ENCODE data around the gene STEAP2.

Gene STEAP2

GRCh38 chr7:90194911-90195809 lies 16.4 kb upstream of the STEAP2 start:
- no peak for DNase-seq

- DNase-seq = no peak
Observed at GRCh38 chr7:90201500-90202195, 9.9 kb upstream of the STEAP2 start.

- no peak for DNase-seq
Observed at GRCh38 chr7:90207956-90208355, 3.6 kb upstream of the STEAP2 start.

DNA sequence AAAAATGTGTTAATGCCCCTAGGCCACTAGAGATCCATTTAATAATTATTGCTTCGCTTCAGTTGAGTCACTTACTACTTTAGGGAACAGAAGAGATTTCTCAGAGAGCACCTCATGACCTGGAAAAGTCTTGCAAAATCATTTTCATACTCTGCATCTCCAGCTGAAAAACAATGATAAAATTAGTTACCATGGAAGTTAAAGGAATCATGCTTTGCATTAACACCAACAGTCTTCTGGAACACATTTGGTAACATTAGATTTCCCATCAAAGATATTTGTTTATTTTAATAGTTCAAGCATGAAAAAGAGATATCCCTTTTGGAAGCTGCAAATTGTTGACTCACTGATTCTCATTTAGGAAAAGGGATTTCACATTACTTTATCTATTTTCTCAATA lies 1.8 kb upstream of the STEAP2 start:
- DNase-seq = no peak

DNA sequence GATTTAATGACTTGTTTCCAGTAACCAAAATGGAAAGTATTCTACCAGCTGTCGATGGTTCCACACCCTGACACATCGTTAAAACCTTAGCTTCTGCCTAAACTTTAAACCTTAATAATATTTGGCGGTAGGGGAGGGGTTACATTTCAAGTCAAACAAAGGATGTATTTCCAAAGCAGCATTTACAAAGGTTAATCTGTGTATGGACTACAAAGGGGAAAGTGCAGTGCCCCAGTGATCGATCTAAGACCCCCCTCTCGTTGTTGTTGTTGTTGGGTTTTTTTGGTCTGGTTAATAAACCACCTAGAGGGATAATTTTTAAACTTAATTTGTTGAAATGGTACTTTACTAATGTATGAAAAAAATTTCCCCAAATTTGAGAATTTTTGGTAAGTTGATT lies 1.1 kb upstream of the STEAP2 start:
- DNase-seq = no peak

DNA sequence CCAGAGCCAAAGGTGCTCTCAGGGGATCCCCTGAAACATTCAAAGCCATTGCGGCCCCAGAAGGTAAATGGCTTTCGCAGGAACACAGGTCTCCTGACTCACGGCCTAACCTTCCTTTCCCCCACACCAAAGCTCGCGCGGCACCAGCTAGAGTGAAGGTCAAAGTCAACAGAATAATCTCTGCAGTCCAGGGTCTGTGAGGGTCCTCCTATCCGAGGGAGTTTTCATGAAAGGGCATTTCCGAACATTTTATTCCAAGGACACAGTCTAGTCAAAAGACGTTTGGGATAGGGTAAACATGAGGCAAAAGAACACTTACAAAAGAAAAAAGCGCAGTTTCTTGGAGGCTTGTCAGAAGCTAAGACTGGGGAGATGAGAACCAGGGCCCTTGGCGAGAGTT lies 559 bp upstream of the STEAP2 start:
- no peak for DNase-seq

DNA sequence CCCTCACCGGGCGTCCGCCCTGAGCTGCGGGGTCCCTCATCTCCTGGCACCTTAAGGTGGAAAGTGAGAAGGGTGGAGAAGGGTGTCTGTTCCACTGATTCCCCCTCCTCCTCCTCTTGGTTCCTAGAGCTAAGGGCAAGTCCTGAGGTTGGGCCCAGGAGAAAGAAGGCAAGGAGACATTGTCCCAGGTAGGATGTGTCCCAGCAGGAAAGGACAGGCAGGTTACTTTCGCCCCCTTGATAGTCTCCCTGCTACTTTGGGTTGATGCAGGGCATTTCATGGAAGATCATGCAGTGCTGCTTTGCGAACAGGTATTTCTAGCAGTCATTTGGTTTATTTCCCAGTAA lies 582 bp downstream of the STEAP2 start:
- DNase-seq = no peak

GRCh38 chr7:90213521-90213920 lies 2.0 kb downstream of the STEAP2 start:
- no peak for DNase-seq

GRCh38 chr7:90216080-90216674 lies 4.6 kb downstream of the STEAP2 start:
- DNase-seq = no peak

DNA sequence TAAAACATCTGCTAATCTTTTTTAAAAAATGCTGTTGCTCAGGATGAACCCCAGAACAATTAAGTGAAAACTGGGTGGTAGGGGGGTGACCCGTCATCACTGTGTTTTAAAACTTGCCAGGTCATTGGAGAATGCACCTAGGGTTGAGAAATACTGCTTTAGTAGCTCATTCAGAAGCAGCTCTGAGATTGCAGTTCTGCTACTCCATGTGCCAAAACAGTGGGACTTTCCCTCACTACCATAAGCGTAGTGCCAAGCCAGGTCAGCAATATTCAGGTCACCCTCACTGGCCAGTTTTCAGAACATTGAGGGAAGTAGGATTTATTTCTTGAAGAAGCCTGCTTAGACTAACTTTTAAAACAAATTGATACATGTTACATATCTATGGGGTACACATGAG lies 5.2 kb downstream of the STEAP2 start:
- no peak for DNase-seq

DNA sequence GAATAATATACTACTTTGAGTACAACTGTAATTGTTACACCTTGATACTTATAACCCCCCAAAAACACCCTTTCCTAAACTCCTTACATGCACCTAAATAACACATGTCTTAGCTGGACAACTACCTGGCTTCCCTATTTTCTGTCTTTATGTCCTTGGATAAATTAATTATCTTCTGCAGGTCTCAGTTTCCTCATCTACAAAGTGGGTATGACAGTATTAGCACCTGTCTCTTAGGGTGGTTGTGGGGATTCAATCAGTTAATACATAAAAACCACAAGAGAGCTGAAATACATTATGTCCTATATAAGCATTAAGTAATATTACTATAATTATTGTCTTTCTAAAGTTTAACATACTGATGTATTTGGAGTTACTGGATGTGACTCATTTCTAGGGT lies 10.8 kb downstream of the STEAP2 start:
- DNase-seq = no peak

DNA sequence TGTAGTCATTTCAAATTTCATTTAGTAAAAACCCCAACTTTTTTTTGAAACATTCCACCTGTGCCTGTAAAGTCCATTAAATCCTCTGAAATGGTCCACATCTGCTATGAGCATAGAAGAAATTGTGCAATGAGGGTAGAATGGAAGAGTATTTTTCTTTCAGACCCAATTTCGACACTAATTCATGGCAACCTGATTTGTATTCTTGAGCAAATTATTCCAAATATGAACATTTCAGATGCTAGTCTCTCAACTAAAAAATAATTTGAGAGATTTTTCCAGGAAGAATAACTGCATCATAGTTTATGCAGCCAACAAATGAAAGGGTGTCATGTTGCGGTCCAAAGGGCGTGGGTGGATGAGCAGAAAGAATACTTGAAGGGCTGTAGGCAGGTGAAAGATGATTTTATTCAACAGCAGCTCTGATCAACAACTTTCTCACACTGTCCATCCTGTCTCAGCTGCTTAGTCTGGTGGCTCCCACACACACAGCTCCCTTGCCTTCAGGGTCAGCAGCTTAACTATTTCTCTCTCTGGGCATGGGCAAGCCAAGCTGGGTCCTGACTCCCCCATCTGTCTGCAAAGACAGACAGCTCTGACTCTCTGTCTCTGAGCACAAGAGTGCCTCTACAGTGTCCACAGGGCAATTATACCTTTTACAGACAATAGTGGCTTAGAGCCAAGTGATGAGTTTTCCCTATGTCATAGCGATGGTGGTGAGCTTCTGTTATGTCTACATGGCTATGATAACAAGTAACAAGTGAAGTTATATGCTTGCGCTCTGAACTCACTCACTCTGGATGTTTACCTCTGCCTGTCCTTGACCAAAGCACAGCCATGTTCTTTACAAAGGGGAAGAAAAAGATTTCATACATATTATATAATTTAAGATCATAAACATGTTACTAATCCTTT lies 11.5 kb downstream of the STEAP2 start:
- DNase-seq = no peak

GRCh38 chr7:90224195-90224594 lies 12.7 kb downstream of the STEAP2 start:
- no peak for DNase-seq

- no peak for DNase-seq
Observed at GRCh38 chr7:90225181-90225580, 13.6 kb downstream of the STEAP2 start.

- no peak for DNase-seq
Observed at GRCh38 chr7:90225601-90226000, 14.1 kb downstream of the STEAP2 start.

GRCh38 chr7:90227259-90227658 lies 15.7 kb downstream of the STEAP2 start:
- DNase-seq = no peak

- DNase-seq = no peak
Observed at GRCh38 chr7:90229682-90230081, 18.1 kb downstream of the STEAP2 start.

- no peak for DNase-seq
Observed at GRCh38 chr7:90230834-90231233, 19.3 kb downstream of the STEAP2 start.

GRCh38 chr7:90231304-90231703 lies 19.8 kb downstream of the STEAP2 start:
- DNase-seq = no peak

DNA sequence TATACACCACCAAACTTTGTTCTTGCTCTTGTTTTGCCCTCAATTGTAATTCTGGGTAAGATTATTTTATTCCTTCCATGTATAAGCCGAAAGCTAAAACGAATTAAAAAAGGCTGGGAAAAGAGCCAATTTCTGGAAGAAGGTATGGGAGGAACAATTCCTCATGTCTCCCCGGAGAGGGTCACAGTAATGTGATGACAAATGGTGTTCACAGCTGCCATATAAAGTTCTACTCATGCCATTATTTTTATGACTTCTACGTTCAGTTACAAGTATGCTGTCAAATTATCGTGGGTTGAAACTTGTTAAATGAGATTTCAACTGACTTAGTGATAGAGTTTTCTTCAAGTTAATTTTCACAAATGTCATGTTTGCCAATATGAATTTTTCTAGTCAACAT lies 20.9 kb downstream of the STEAP2 start:
- DNase-seq = no peak

DNA sequence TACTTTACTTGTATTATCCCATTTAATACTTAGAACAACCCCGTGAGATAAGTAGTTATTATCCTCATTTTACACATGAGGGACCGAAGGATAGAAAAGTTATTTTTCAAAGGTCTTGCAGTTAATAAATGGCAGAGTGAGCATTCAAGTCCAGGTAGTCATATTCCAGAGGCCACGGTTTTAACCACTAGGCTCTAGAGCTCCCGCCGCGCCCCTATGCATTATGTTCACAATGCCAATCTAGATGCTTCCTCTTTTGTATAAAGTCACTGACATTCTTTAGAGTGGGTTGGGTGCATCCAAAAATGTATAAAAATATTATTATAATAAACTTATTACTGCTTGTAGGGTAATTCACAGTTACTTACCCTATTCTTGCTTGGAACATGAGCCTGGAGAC lies 22.0 kb downstream of the STEAP2 start:
- DNase-seq = no peak

- no peak for DNase-seq
Observed at GRCh38 chr7:90236721-90237289, 25.3 kb downstream of the STEAP2 start.

- no peak for DNase-seq
Observed at GRCh38 chr7:90238022-90238421, 26.5 kb downstream of the STEAP2 start.
